Tibial nerve (tissue), 4 donors: ENCODE measurements around the gene CD1E.
"Not testable (repeated sequence)": the region's sequence is repeated elsewhere in the genome, so short reads cannot be mapped to it uniquely, and the experiment has no call there.

Experiments
- EP300 ChIP-seq, 2 donors: sonication (generic); formaldehyde crosslinking; IDR thresholded peaks; one replicate each; pipeline ENCODE4 v1.6.1; 2017; ENCODE audit warnings: antibody characterized with exemption in 2 of 2, mild to moderate bottlenecking in 1 of 2
- POLR2A ChIP-seq, 2 donors: fragments of 450-650 bp; IDR thresholded peaks; one replicate each; pipeline ENCODE4 v1.6.1; 2017; ENCODE audit warnings: antibody characterized with exemption in 2 of 2, mild to moderate bottlenecking in 2 of 2, moderate library complexity in 2 of 2
- TF ChIP-seq, protein P1 (sequence below), 5 experiments: fragments of 200-600 bp in 3 of 5; fragments of 450-650 bp in 2 of 5; sonication (generic) in 3 of 5; IDR thresholded peaks; one replicate each; pipeline ENCODE4 v1.5.1; 2016 to 2019; ENCODE audit warnings: antibody characterized with exemption in 5 of 5, mild to moderate bottlenecking in 3 of 5, moderate library complexity in 2 of 5

DNA sequence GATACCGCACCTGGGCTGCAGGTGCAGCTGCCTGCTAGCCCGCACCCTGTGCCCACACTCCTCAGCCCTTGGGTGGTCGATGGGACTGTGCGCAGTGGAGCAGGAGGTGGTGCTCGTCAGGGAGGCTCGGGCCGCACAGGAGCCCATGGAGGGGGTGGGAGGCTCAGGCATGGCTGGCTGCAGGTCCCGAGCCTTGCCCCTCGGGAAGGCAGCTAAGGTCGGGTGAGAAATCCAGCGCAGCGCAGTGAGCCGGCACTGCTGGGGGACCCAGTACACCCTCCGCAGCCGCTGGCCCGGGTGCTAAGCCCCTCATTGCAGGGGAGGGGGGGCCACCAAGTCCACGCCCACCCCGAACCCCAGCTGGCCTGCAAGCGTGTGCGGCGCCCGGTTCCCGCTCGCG lies 20.4 kb downstream of the CD1E start:
- TF ChIP-seq, protein P1, sequence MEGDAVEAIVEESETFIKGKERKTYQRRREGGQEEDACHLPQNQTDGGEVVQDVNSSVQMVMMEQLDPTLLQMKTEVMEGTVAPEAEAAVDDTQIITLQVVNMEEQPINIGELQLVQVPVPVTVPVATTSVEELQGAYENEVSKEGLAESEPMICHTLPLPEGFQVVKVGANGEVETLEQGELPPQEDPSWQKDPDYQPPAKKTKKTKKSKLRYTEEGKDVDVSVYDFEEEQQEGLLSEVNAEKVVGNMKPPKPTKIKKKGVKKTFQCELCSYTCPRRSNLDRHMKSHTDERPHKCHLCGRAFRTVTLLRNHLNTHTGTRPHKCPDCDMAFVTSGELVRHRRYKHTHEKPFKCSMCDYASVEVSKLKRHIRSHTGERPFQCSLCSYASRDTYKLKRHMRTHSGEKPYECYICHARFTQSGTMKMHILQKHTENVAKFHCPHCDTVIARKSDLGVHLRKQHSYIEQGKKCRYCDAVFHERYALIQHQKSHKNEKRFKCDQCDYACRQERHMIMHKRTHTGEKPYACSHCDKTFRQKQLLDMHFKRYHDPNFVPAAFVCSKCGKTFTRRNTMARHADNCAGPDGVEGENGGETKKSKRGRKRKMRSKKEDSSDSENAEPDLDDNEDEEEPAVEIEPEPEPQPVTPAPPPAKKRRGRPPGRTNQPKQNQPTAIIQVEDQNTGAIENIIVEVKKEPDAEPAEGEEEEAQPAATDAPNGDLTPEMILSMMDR (IDR thresholded peaks at IDR 0.05) = not testable (repeated sequence)
- TF ChIP-seq POLR2A, EP300 (IDR thresholded peaks at IDR 0.05): not testable (repeated sequence)
